OCI-LY1 (cell line): Measurements from ENCODE around the gene ASXL2.

Experiments
- H2AFZ ChIP-seq: fragments of 200-600 bp; sonication (generic), shearing (Covaris generic); 2 replicates; pipeline ENCODE4 v1.6.0; 2014; ENCODE audit warnings: antibody characterized with exemption, mild to moderate bottlenecking, low read length
- H3F3A ChIP-seq: fragments of 200-600 bp; sonication (generic), shearing (Covaris generic); 2 replicates; pipeline ENCODE4 v1.6.0; 2014; ENCODE audit warnings: mild to moderate bottlenecking, antibody characterized with exemption, low read length, moderate library complexity; ENCODE audit not compliant: insufficient read depth
- H3K27ac ChIP-seq: fragments of 200-600 bp; sonication (generic); 2 replicates; pipeline ENCODE4 v1.5.1; 2014; ENCODE audit warnings: low read length, mixed run types, mild to moderate bottlenecking, low read depth; ENCODE audit not compliant: poor library complexity, severe bottlenecking
- H3K27me3 ChIP-seq: fragments of 200-600 bp; sonication (generic); 2 replicates; pipeline ENCODE4 v1.6.0; 2014; ENCODE audit warnings: antibody characterized with exemption, mild to moderate bottlenecking, low read length, moderate library complexity; ENCODE audit not compliant: insufficient read depth
- H3K36me3 ChIP-seq: fragments of 200-600 bp; sonication (generic); 2 replicates; pipeline ENCODE4 v1.6.1; 2014; ENCODE audit warnings: mild to moderate bottlenecking, antibody characterized with exemption, low read length, moderate library complexity, mixed read lengths; ENCODE audit not compliant: insufficient read depth
- H3K4me1 ChIP-seq: fragments of 200-600 bp; sonication (generic); 2 replicates; pipeline ENCODE4 v1.5.1; 2014; ENCODE audit warnings: mild to moderate bottlenecking, low read length, moderate library complexity; ENCODE audit not compliant: insufficient read depth, severe bottlenecking
- H3K4me2 ChIP-seq: fragments of 200-600 bp; sonication (generic), shearing (Covaris generic); 2 replicates; pipeline ENCODE4 v1.6.1; 2014; ENCODE audit warnings: low read length
- H3K4me3 ChIP-seq: fragments of 200-600 bp; sonication (generic); 2 replicates; pipeline ENCODE4 v1.5.1; 2014; ENCODE audit warnings: low read length, low read depth, mild to moderate bottlenecking, mixed read lengths; ENCODE audit not compliant: poor library complexity, severe bottlenecking
- H3K79me2 ChIP-seq: fragments of 200-600 bp; shearing (Covaris generic); 2 replicates; pipeline ENCODE4 v1.6.1; 2016; ENCODE audit warnings: mixed run types, low read length, mixed read lengths; ENCODE audit not compliant: insufficient read depth
- H3K9ac ChIP-seq: fragments of 200-600 bp; sonication (generic), shearing (Covaris generic); 2 replicates; pipeline ENCODE4 v1.6.1; 2014; ENCODE audit warnings: mild to moderate bottlenecking, low read length, mixed read lengths
- H3K9me2 ChIP-seq: fragments of 200-600 bp; sonication (generic), shearing (Covaris generic); 2 replicates; pipeline ENCODE4 v1.6.1; 2014; ENCODE audit warnings: low read depth, mild to moderate bottlenecking, low read length, mixed read lengths
- H3K9me3 ChIP-seq: fragments of 200-600 bp; shearing (Covaris generic); 2 replicates; pipeline ENCODE4 v1.6.1; 2014; ENCODE audit warnings: low read length, mixed read lengths
- H4K20me1 ChIP-seq: fragments of 200-600 bp; sonication (generic), shearing (Covaris generic); 2 replicates; pipeline ENCODE4 v1.6.0; 2016; ENCODE audit warnings: mild to moderate bottlenecking, low read length; ENCODE audit not compliant: insufficient read depth
- EZH2 ChIP-seq: fragments of 200-600 bp; sonication (generic), shearing (Covaris generic); IDR thresholded peaks from 2 replicates; pipeline ENCODE4 v1.8.0; 2017; ENCODE audit warnings: borderline replicate concordance, mixed run types, mild to moderate bottlenecking, antibody characterized with exemption, low read length, moderate library complexity, mixed read lengths
- TF ChIP-seq, protein P1 (sequence below): fragments of 200-600 bp; sonication (generic), shearing (Covaris generic); IDR thresholded peaks from 2 replicates; pipeline ENCODE4 v1.5.1; 2017; ENCODE audit warnings: mild to moderate bottlenecking, antibody characterized with exemption, low read length, moderate library complexity, mixed read lengths

The ASXL2 gene

DNA sequence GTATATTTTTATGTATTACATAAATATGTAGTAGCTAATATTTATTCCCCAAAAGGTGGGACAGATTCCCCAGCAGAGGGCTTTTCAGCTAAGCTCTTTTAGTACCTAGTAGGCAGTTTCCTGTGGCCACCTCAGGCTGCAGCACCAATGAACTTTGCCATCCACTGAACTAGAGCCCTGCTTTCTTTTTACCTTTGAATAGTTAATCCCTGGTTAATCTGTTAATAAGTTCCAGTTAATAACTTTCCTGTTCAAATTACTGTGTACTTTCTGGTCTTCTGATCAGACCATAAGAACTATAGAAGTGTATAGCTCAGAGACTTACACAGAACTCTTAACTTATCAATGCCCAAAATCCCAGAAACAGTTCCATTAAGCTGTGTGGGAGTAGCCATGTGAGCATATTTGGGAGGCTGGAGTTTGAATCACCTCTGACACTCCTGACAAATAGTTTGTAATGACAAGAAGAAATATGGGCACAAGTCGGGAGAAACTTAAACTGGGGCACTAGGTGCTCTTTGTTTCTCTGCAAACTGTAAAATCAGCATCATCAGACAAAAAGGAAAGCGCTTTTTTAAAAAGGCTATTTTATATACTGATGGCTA is 40.0 kb downstream of the ASXL2 start:
- Histone ChIP-seq H2AFZ (no peak overlapping the region), H3K36me3 (peaks cover 25% of the 10 kb centered on the region), H3K9me3 (no peaks in the 10 kb centered on the region), H3K27ac (no peak overlapping the region), H3K27me3 (no peaks in the 10 kb centered on the region), H4K20me1 (no peaks in the 10 kb centered on the region), H3K9me2 (no peaks in the 10 kb centered on the region), H3K4me3 (no peak overlapping the region), H3K4me1 (no peaks in the 10 kb centered on the region), H3K4me2 (no peak overlapping the region), H3K9ac (no peak overlapping the region), H3K79me2 (no peaks in the 10 kb centered on the region), H3F3A (no peaks in the 10 kb centered on the region)
- TF ChIP-seq, protein P1, sequence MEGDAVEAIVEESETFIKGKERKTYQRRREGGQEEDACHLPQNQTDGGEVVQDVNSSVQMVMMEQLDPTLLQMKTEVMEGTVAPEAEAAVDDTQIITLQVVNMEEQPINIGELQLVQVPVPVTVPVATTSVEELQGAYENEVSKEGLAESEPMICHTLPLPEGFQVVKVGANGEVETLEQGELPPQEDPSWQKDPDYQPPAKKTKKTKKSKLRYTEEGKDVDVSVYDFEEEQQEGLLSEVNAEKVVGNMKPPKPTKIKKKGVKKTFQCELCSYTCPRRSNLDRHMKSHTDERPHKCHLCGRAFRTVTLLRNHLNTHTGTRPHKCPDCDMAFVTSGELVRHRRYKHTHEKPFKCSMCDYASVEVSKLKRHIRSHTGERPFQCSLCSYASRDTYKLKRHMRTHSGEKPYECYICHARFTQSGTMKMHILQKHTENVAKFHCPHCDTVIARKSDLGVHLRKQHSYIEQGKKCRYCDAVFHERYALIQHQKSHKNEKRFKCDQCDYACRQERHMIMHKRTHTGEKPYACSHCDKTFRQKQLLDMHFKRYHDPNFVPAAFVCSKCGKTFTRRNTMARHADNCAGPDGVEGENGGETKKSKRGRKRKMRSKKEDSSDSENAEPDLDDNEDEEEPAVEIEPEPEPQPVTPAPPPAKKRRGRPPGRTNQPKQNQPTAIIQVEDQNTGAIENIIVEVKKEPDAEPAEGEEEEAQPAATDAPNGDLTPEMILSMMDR: no peak
- no peak for TF ChIP-seq EZH2

DNA sequence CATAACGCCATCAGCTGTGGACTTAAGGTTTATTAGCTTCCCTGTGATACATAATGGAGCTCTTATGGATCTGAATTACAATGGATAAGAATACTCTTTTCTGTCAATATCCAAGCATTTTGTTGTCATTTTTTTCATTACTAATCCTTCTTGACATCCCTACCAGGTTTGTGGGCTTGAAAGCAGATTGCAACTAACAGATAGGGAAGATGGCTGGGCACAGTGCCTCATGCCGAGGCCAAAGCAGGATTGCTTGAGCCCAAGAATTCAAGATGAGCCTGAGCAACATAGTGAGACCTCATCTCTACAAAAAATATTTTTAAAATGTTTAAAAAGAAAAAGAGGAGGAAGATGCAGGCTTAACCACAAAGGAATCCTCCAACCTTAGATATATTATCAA is 42.4 kb downstream of the ASXL2 start:
- H3F3A ChIP-seq: no peaks in the 10 kb centered on the region
- peaks cover 37% of the 10 kb centered on the region for H3K36me3 ChIP-seq
- H3K4me3 ChIP-seq: no peak overlapping the region
- H3K9ac ChIP-seq: no peak overlapping the region
- no peak overlapping the region for H2AFZ ChIP-seq
- H3K9me3 ChIP-seq: peaks cover 4% of the 10 kb centered on the region
- no peaks in the 10 kb centered on the region for H3K4me1 ChIP-seq
- no peaks in the 10 kb centered on the region for H3K79me2 ChIP-seq
- H4K20me1 ChIP-seq: no peaks in the 10 kb centered on the region
- no peak overlapping the region for H3K27ac ChIP-seq
- TF ChIP-seq, protein P1: no peak
- no peak for TF ChIP-seq EZH2
- H3K9me2 ChIP-seq: no peaks in the 10 kb centered on the region
- no peaks in the 10 kb centered on the region for H3K27me3 ChIP-seq
- H3K4me2 ChIP-seq: no peak overlapping the region

DNA sequence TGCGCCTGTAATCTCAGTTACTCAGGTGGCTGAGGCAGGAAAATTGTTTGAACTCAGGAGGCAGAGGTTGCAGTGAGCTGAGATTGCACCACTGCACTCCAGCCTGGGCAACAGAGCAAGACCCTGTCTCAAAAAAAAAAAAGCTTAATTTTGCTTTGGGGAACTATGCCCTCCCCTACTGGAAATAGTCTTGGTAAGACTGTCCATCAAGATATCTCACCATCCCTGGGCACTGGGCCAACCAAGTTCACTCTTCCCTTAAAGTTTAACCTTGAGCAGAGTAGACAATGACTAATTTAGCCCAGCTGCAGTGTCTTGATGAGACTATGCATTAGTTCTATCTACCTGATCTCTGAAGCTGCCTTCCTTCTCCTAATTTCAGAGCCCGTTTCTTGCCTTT is 44.7 kb downstream of the ASXL2 start:
- Histone ChIP-seq H3K79me2 (no peaks in the 10 kb centered on the region), H3K27me3 (no peaks in the 10 kb centered on the region), H3K36me3 (peaks cover 32% of the 10 kb centered on the region), H2AFZ (no peak overlapping the region), H3K4me1 (no peaks in the 10 kb centered on the region), H3K9me3 (peaks cover 4% of the 10 kb centered on the region), H3K4me3 (no peak overlapping the region), H3K4me2 (no peak overlapping the region), H3K9me2 (no peaks in the 10 kb centered on the region), H4K20me1 (no peaks in the 10 kb centered on the region), H3F3A (no peaks in the 10 kb centered on the region), H3K9ac (no peak overlapping the region), H3K27ac (no peak overlapping the region)
- TF ChIP-seq, protein P1: no peak
- TF ChIP-seq EZH2: no peak
